Stimulated activated CD4-positive, alpha-beta T cell treated with anti-CD3 and anti-CD28 coated beads, Interleukin-2, amount 100 ng/mL, for 48 hours (primary cell): ENCODE data around the gene WASF3.

Experiments
- DNase-seq, 2 donors: peaks; one replicate each; pipeline ENCODE4 v3.0.0-alpha.2; 2020

WASF3 gene

GRCh38 chr13:26548205-26548765 is 9.2 kb upstream of the WASF3 start:
- DNase-seq, result no peak

- no peak for DNase-seq
Measured at GRCh38 chr13:26549713-26550112, 7.8 kb upstream of the WASF3 start.

GRCh38 chr13:26551255-26551860 is 6.1 kb upstream of the WASF3 start:
- no peak for DNase-seq

- DNase-seq, result no peak
Measured at GRCh38 chr13:26555413-26555812, 2.1 kb upstream of the WASF3 start.

- DNase-seq, result no peak
Measured at GRCh38 chr13:26557051-26557392, 461 bp upstream of the WASF3 start.

- DNase-seq, result no peak
Measured at GRCh38 chr13:26558074-26558805, 757 bp downstream of the WASF3 start.

- DNase-seq, result no peak
Measured at GRCh38 chr13:26558987-26559386, 1.5 kb downstream of the WASF3 start.

GRCh38 chr13:26560456-26560855 is 3.0 kb downstream of the WASF3 start:
- no peak for DNase-seq

- no peak for DNase-seq
Measured at GRCh38 chr13:26561067-26561466, 3.6 kb downstream of the WASF3 start.

GRCh38 chr13:26561651-26562511 is 4.4 kb downstream of the WASF3 start:
- DNase-seq, result no peak

- DNase-seq, result no peak
Measured at GRCh38 chr13:26562512-26562890, 5.0 kb downstream of the WASF3 start.

- DNase-seq, result no peak
Measured at GRCh38 chr13:26563713-26564112, 6.2 kb downstream of the WASF3 start.

- no peak for DNase-seq
Measured at GRCh38 chr13:26568132-26568815, 10.8 kb downstream of the WASF3 start.

GRCh38 chr13:26571518-26571917 is 14.0 kb downstream of the WASF3 start:
- no peak for DNase-seq

GRCh38 chr13:26575244-26575643 is 17.8 kb downstream of the WASF3 start:
- no peak for DNase-seq

GRCh38 chr13:26579580-26579979 is 22.1 kb downstream of the WASF3 start:
- DNase-seq, result no peak

GRCh38 chr13:26583662-26584061 is 26.2 kb downstream of the WASF3 start:
- DNase-seq, result no peak

- DNase-seq, result no peak
Measured at GRCh38 chr13:26584713-26585112, 27.2 kb downstream of the WASF3 start.

- no peak for DNase-seq
Measured at GRCh38 chr13:26585136-26585535, 27.7 kb downstream of the WASF3 start.

- DNase-seq, result no peak
Measured at GRCh38 chr13:26587251-26587650, 29.8 kb downstream of the WASF3 start.

GRCh38 chr13:26589226-26589625 is 31.7 kb downstream of the WASF3 start:
- no peak for DNase-seq

- no peak for DNase-seq
Measured at GRCh38 chr13:26589754-26590153, 32.3 kb downstream of the WASF3 start.

- DNase-seq, result no peak
Measured at GRCh38 chr13:26590379-26590778, 32.9 kb downstream of the WASF3 start.
